GM19238 (cell line): ENCODE measurements around the gene ZNF568.
A peak's percentile ranks its signal among the peaks of the same experiment; 100 is the strongest.

Experiments
- DNase-seq: peaks from one replicate; pipeline ENCODE4 v3.0.0; 2011; ENCODE audit warnings: low spot score; ENCODE audit not compliant: insufficient read length

Gene ZNF568

DNA sequence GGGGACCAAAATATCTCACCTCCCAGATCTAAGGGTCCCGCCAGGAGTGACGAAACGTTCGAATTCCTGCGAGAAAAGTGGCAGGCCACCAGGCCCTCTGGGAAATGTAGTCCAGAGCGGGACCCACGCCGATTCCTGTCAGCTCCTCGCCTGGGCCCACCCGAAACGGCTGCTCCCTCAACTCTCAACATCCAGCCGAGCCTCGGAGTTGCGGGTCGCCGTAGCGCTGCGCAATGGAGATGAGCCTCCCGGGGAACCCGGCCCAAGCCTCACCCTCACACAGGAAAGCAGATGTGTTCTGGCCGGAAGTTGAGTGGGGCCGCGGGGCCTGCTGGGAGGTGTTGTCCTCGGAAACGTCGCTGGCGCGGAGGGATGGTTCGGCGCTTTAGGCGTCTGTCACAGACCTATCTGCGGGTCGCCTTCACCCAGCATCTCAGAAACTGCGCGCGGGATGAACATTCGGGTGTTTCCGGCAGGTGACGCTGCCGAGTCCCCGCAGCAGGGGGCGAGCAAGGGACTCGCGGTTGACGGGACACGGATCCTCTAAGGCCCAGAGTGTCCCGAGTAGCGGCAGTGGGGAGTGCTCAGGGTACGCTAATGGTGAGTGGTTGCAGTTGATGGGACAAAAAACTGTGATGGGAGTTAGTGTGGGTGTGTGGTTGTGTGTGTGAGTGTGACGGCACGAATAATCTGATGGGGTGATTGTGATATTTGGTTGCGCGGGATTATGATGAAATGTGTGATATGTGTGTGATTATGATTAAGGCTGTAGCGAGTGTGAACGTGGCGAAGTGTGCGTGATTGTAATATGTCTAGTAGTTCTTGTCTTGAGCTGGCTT, at the start of gene ZNF568, which contains the start of gene ZNF829:
Gene ZNF568, plus strand, starts transcription at position 341 of the 839 bp plus-strand sequence. CDS start 6,439 bp downstream, outside the sequence.
Gene ZNF829, minus strand, starts transcription at position 300 of the 839 bp plus-strand sequence. CDS start 1,124 bp downstream, outside the sequence.
- DNase-seq, result peak; percentile 76

DNA sequence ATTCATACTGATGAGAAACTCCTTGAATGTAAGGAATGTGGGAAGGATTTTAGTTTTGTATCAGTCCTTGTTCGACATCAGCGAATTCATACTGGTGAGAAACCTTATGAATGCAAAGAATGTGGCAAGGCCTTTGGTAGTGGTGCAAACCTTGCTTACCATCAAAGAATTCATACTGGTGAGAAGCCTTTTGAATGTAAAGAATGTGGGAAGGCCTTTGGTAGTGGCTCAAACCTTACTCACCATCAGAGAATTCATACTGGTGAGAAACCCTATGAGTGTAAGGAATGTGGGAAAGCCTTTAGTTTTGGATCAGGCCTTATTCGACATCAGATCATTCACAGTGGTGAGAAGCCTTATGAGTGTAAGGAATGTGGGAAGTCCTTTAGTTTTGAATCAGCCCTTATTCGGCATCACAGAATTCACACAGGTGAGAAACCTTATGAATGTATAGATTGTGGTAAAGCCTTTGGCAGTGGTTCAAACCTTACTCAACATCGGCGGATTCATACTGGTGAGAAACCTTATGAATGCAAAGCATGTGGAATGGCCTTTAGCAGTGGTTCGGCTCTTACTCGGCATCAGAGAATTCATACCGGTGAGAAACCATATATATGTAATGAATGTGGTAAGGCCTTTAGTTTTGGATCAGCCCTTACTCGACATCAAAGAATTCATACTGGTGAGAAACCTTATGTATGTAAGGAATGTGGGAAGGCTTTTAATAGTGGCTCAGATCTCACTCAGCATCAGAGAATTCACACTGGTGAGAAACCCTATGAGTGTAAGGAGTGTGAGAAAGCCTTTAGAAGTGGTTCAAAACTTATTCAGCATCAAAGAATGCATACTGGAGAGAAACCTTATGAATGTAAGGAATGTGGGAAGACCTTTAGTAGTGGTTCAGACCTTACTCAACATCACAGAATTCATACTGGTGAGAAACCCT, 38.9 kb upstream of the ZNF568 start:
- no peak for DNase-seq

DNA sequence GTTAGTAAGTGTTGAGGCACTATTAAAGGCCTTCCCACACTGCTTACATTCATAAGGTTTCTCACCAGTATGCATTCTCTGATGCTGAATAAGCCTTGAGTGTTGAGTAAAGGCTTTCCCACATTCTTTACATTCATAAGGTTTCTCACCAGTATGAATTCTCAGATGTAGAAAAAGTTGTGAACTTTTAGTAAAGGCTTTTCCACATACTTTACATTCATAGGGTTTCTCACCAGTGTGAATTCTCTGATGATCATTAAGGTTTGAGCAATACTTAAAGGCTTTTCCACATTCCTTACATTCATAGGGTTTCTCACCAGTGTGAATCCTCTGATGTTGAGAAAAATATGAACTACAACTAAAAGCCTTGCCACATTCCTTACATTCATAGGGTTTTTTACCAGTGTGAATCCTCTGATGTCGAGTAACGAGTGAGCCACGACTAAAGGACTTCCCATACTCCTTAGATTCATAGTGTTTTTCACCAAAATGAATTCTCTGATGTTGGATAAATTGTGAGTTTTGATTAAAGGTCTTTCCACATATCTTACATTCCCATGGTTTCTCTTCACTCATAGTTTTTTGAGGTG, 24.3 kb upstream of the ZNF568 start:
- no peak for DNase-seq

DNA sequence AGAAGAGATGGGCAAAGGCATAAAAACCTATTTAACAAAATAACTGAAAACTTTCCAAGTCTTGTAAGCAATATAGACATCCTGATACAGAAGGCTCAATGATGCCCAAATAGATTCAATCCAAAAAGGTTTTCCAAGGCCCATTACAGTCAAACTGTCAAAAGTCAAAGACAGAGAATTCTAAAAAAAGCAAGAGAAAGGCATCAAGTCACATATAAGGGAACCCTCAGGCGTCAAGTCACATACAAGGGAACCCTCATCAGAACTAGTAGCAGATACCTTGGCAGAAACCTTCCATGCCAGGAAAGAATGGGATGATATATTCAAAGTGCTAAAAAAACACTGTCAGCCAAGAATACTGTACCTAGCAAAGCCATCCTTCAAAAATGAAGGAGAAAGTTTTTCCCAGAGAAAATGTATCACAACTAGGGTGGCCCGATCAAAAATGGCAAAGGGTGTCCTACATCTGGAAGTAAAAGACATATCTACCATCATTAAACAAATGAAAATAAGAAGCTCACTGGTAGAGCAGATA, 21.2 kb upstream of the ZNF568 start:
- no peak for DNase-seq

DNA sequence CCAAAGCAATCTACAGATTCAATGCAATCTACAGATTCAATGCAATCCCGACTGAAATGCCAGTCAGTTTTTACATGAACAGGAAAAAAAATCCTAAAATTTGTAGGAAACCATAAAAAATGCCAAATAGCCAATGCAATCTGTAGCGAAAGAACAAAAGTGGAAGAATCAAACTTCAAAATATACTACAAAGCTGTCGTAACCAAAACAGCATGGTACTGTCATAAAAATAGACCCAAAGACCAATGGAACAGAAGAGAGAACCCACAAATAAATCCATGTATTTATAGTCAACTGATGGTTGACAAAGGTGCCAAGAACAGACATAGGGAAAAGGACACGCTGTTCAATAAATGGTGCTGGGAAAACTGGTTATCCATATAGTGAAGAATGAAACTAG, 17.7 kb upstream of the ZNF568 start:
- no peak for DNase-seq

DNA sequence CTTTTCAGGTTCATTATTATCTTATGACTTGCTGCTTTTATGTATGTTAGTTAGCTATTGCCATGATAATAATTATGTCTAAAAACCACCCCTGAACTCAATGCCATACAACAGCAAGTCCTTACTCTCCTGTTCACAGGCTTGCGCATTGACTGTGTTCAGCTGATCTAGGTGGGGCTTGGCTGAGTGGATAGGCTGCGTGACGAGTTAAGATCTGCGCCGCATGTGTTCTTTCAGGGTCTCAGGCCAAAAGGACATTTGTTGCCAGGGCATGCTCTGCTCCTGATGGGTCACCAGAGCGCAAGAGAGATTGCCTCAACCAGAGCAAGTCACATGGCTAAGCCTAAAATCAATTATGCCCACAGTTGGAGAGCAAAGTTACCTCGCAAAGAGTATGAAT, 859 bp downstream of the ZNF568 start:
- no peak for DNase-seq

DNA sequence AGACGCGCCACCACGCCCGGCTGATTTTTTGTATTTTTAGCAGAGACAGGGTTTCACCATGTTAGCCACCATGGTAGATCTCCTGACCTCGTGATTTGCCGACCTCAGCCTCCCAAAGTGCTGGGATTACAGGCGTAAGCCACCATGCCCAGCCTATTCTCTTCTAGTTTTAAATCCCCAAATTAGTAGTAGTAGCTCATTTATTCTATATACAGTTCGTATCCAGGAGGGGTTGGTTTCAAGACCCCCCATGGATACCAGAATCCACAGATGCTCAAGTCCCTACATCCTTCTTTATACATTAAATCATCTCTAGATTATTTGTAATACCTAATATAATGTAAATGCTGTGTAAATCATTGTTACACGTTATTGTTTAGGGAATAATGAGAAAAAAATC, 2.0 kb downstream of the ZNF568 start:
- no peak for DNase-seq

DNA sequence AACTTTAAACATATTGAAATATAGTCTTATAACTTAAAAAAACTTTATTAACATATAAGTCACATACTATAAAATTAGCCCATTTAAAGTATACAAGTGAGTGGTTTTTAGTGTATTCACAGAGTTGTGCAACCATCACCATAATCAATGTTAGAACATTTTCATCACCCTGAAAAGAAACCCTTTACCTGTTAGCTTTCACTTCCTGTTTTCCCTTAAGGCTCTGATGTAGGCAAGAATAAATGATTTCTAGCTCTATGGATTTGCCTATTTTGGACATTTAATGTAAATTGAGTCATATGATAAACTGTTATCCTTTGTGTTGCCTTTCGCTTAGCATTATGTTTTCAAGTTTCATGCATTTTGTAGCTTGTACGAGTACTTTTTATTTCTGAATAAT, 15.6 kb downstream of the ZNF568 start:
- DNase-seq, result no peak

DNA sequence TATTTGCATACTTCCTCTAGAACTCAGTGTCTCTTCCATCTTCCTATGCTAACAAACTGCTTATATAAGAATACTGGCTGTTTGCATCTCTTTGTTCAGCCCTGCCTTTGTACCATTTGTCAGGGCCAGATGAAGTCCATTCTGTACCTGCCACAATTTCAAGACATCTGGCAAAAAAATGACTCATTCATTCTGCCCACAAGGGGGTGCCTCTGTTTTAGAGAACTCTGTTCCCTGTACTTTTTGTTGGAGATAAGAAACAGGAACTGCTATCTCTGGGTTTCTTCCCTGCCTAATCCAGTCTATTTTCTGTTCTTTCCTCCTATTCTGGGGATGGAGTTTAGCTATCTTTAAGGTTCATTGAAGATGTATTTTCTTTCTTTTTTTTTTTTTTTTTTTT, 23.0 kb downstream of the ZNF568 start:
- DNase-seq, result no peak

DNA sequence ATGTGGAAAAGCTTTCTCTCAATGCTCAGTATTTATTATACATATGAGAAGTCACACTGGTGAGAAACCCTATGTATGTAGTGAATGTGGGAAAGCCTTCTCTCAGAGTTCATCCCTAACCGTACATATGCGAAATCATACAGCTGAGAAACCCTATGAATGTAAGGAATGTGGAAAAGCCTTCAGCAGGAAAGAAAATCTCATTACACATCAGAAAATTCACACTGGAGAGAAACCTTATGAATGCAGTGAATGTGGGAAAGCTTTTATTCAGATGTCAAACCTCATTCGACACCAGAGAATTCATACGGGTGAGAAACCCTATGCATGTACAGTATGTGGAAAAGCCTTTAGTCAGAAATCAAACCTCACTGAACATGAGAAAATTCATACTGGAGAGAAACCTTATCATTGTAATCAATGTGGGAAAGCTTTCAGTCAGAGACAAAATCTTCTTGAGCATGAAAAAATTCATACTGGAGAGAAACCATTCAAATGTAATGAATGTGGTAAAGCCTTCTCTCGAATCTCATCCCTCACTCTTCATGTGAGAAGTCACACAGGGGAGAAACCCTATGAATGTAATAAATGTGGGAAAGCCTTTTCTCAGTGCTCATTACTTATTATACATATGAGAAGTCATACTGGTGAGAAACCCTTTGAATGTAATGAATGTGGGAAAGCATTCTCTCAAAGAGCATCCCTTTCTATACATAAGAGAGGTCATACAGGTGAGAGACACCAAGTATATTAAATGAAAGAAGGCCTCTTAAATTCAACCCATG, 34.4 kb downstream of the ZNF568 start:
- DNase-seq, result no peak

DNA sequence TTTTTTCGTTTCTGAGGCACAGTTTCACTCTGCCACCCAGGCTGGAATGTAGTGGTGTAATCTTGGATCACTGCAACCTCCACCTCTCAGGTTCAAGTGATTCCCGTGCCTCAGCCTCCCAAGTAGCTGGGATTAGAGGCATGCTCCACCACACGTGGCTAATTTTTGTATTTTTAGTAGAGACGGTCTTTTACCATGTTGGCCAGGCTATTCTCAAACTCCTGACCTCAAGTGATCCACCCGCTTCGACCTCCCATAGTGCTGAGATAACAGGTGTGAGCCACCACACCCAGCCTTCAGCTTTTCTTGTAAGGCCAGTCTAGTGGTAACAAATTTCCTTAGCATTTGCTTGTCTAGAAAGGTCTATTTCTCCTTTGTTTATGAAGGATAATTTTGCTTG, 46.2 kb downstream of the ZNF568 start:
- DNase-seq, result no peak

DNA sequence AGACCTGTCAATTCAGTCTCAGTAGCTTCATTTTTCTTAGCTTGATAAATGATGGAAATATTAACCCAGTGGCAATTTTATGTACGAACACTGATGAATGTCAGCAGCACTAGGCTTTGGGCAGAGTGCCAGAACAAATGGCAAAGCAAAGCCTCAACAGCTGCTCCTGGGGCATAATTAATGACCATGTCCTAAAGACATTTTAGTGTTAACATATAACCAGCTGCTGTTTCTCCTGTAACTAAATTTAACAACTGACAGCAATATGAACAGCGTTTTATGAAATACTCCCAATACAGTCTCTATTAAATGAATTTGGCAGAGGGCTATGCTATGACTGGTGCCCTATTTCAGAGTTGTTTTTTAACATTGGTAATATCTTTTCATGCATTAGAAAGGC, 47.1 kb downstream of the ZNF568 start:
- DNase-seq, result no peak

DNA sequence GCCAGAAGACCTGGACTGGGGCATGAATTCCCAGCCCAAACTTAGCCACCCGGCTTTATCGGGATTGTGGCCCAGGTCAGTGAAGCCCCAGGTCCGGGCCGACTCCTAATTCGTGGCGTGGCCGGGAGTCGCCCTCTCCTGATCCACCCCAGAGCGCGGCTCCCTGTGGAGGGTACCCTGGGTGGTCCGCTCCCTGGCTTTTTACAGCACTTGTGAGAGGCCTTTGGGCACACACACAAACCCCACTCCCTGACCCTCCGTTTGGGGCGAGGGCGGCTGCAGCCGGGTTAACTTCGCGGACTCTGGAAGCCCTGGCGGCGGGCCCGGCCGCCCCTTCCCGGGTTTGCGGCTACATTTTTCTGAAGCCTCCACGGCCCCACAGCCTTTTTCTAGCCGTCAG, 56.4 kb downstream of the ZNF568 start:
- no peak for DNase-seq

DNA sequence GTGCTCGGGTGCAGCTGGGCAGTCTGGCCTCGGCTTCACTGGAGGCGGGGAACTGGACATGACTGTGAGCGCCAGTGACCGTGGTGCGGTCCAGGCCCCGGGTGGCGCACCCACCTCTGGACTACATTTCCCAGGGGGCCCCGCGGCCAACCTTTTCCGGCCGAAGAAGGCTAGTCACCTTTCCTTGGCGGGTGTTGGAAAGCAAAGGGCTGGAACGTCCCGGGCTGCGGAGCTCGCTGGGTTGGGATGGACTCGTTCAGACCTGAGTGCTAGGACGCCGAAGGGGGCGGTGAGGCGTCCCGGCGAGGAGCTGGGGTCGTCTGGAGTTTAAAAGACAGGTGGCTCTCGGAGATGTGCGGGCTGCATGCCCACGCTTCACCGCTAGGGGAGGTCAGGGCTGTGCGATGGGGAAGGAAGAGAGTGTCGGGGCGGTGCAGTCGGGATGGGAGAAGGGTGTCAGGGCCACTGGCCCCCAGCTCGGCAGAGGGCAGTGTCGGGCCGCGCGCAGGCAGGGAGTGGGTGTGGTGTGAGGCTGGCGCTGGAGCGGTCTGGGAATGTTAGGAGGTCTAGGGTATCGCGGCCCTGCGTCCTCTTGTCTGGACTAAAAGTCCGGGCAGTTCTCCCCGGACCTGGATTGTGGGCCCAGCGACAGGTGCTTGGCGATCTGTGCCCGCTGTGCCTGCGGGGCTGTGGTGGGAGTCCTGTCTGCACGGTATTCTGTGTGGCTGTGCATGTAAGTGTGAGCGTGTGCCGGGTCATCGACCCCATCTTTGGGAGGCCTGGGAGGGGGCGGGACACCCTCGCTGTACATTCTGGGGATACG, 57.1 kb downstream of the ZNF568 start:
- DNase-seq, result peak; percentile 28

DNA sequence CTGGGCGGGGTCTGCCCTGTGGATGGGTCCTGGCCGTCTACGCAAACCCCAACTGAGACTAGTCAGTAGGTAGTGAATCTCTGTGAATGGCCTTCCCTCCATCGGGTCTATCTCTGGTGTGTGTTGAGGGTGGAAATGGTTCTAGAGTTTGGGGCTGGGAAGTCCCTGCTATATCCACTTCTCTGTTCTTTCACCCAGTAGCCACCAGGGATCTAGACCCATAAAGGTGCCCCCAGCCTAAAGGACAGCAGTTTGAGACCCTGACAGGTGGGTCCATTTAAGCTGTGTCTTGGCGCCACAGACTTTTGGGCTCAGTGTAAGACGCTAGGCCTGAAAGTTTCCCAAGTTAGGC, 57.7 kb downstream of the ZNF568 start:
- no peak for DNase-seq

DNA sequence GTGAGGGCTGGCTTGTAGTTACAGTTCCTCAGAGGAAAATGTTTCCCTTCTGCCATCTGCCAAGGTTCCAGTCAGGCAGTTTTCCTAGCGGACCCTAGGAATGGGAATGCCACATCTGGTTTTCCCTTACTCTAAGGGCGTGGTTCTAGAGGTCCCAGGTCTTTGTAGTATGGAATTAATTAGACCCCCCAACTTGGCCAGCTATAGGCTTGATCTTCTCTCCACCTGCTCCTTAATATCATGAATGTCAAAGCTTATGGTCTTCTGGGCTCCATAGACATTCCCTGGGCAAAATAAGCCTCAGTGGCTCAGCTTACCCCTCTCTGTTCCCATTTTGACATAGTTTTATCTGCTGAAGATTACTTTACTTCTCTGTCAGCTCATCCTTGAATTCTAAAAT, 70.0 kb downstream of the ZNF568 start:
- no peak for DNase-seq

DNA sequence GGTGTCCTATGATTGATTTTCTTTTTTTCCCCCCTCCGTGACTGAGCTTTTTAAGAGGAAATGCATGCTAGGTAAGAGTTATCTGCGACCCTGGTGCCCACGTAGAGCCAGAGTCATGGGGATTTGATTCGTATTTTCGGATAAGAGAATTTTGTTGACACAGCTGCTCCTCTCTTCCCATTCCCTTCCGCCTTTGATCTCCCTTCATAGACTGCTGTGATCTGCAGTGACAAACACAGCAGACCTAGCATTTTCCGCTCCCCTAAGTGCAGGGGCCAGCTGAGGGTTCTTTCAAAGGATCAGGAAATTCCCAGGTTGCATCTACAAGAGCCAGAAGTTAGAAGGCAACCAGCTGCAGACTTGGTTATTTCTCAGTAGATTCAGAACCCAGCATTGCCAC, 70.5 kb downstream of the ZNF568 start:
- DNase-seq, result no peak

DNA sequence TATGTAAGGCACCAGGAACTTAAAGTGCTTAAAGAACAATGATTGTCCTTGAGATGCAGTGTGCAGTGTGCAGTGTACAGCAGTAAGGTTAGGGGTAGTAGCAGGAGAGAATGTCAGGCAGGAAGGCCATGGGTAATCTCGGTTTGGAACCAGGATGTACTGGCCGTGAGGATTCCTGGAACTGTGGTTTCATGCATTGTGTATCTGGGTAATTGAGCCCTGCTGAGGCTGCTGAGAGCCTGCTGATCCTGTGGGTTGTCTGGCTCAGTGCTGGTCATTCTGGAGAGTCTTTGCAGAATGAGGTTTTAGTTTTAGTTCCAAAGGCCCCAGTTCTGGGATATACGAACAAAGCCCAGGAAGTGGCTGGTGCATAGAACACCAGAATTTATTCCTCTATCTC, 71.0 kb downstream of the ZNF568 start:
- DNase-seq, result no peak

DNA sequence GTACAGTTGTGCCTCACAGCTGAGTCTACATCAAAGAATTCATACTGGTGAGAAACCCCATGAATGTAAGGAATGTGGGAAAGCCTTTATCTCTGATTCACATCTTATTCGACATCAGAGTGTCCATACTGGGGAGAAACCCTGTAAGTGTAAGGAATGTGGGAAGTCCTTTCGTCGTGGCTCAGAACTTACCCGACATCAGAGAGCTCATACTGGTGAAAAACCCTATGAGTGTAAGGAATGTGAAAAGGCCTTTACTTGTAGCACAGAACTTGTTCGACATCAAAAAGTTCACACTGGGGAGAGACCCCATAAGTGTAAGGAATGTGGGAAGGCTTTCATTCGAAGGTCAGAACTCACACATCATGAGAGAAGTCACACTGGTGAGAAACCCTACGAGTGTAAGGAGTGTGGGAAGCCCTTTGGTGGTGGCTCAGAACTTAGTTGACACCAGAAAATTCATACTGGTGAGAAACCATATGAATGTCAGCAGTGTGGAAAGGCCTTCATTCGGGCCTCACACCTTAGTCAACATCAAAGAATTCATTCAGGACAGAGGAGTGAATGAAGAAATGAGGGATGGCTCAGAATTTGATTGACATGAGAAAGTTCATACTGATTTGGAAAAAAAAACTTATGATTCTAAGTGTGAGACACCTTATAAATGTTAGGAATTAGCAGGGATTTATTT, 81.2 kb downstream of the ZNF568 start:
- DNase-seq, result no peak
